ENCODE results near the gene ARF4.

Gene ARF4

GRCh38 chr3:57555306-57555705, 41.8 kb downstream of the ARF4 start:
- TF ChIP-seq TCF12 (IDR thresholded peaks at IDR 0.05; ENCODE audit: low read depth) = no peak
- TF ChIP-seq ZBTB7A (IDR thresholded peaks at IDR 0.05; ENCODE audit: low read depth) = no peak
- TF ChIP-seq TEAD4 (IDR thresholded peaks at IDR 0.05) = no peak
- TF ChIP-seq EGR1 (IDR thresholded peaks at IDR 0.05) = no peak
- no peak for TF ChIP-seq YY1 (IDR thresholded peaks at IDR 0.05; ENCODE audit: low read depth)
- TF ChIP-seq USF1 (IDR thresholded peaks at IDR 0.05) = no peak
- TF ChIP-seq TAF1 (IDR thresholded peaks at IDR 0.05; ENCODE audit: low read depth) = no peak
- no peak for TF ChIP-seq FOXM1 (IDR thresholded peaks at IDR 0.05; ENCODE audit: borderline replicate concordance, low read depth)
- no peak for TF ChIP-seq EP300 (IDR thresholded peaks at IDR 0.05; ENCODE audit: borderline replicate concordance)
- TF ChIP-seq RAD21 (IDR thresholded peaks at IDR 0.05; ENCODE audit: low read depth) = no peak
- TF ChIP-seq MAX (IDR thresholded peaks at IDR 0.05) = no peak
- TF ChIP-seq CREB1 (IDR thresholded peaks at IDR 0.05; ENCODE audit: low read depth) = no peak
- TF ChIP-seq CEBPB (IDR thresholded peaks at IDR 0.05) = no peak
- no peak for TF ChIP-seq REST (IDR thresholded peaks at IDR 0.05; ENCODE audit: low read depth)
- TF ChIP-seq NFIC (IDR thresholded peaks at IDR 0.05) = no peak

- TF ChIP-seq CREB1 (IDR thresholded peaks at IDR 0.05; ENCODE audit: low read depth) (no peak), NFIC (IDR thresholded peaks at IDR 0.05) (no peak), TAF1 (IDR thresholded peaks at IDR 0.05; ENCODE audit: low read depth) (no peak)
Observed at GRCh38 chr3:57546616-57547015, 50.5 kb downstream of the ARF4 start.

GRCh38 chr3:57545636-57546268, 51.4 kb downstream of the ARF4 start:
- TF ChIP-seq ZBTB7A (IDR thresholded peaks at IDR 0.05; ENCODE audit: low read depth) (no peak), CREB1 (IDR thresholded peaks at IDR 0.05; ENCODE audit: low read depth) (no peak), EGR1 (IDR thresholded peaks at IDR 0.05) (no peak), TAF1 (IDR thresholded peaks at IDR 0.05; ENCODE audit: low read depth) (no peak), TEAD4 (IDR thresholded peaks at IDR 0.05) (no peak), CEBPB (IDR thresholded peaks at IDR 0.05) (no peak), NFIC (IDR thresholded peaks at IDR 0.05) (no peak), MAX (IDR thresholded peaks at IDR 0.05) (no peak), FOXM1 (IDR thresholded peaks at IDR 0.05; ENCODE audit: borderline replicate concordance, low read depth) (no peak), TCF12 (IDR thresholded peaks at IDR 0.05; ENCODE audit: low read depth) (no peak), YY1 (IDR thresholded peaks at IDR 0.05; ENCODE audit: low read depth) (no peak), RAD21 (IDR thresholded peaks at IDR 0.05; ENCODE audit: low read depth) (no peak), REST (IDR thresholded peaks at IDR 0.05; ENCODE audit: low read depth) (no peak), EP300 (IDR thresholded peaks at IDR 0.05; ENCODE audit: borderline replicate concordance) (no peak)

GRCh38 chr3:57544181-57545125, 52.7 kb downstream of the ARF4 start, which contains the start of gene DNAH12:
Gene DNAH12 (minus strand): TSS chr3:57544344. CDS start chr3:57542870, 1,474 bp downstream.
- no peak for TF ChIP-seq YY1 (IDR thresholded peaks at IDR 0.05; ENCODE audit: low read depth)
- TF ChIP-seq ZBTB7A (IDR thresholded peaks at IDR 0.05; ENCODE audit: low read depth) = no peak
- no peak for TF ChIP-seq EGR1 (IDR thresholded peaks at IDR 0.05)
- TF ChIP-seq MAX (IDR thresholded peaks at IDR 0.05) = no peak
- no peak for TF ChIP-seq REST (IDR thresholded peaks at IDR 0.05; ENCODE audit: low read depth)
- TF ChIP-seq TAF1 (IDR thresholded peaks at IDR 0.05; ENCODE audit: low read depth) = no peak
- no peak for TF ChIP-seq TEAD4 (IDR thresholded peaks at IDR 0.05)
- TF ChIP-seq NFIC (IDR thresholded peaks at IDR 0.05) = no peak
- TF ChIP-seq CEBPB (IDR thresholded peaks at IDR 0.05) = no peak
- no peak for TF ChIP-seq TCF12 (IDR thresholded peaks at IDR 0.05; ENCODE audit: low read depth)
- no peak for TF ChIP-seq RAD21 (IDR thresholded peaks at IDR 0.05; ENCODE audit: low read depth)
- no peak for TF ChIP-seq CREB1 (IDR thresholded peaks at IDR 0.05; ENCODE audit: low read depth)
- TF ChIP-seq FOXM1 (IDR thresholded peaks at IDR 0.05; ENCODE audit: borderline replicate concordance, low read depth) = no peak
- TF ChIP-seq EP300 (IDR thresholded peaks at IDR 0.05; ENCODE audit: borderline replicate concordance) = no peak
- TF ChIP-seq USF1 (IDR thresholded peaks at IDR 0.05) = no peak

All from Ishikawa (cell line).